Measurements from ENCODE around the gene SPTBN1. TPM values are rescaled to one million over a fixed set of nuclear protein-coding genes. Genes with fewer than 3 reads are reported as not detected.

Gene SPTBN1
- total RNA-seq, 2 experiments from 2014 or later: 103 to 107 TPM

- H3K27me3 Mint-ChIP-seq (ENCODE audit: low read depth): peaks cover 25% of the 10 kb centered on the region
- DNase-seq: no peak
- H3K27ac Mint-ChIP-seq: no peak overlapping the region
- no peaks in the 10 kb centered on the region for H3K4me1 Mint-ChIP-seq (ENCODE audit: low read depth)
- no peak overlapping the region for H3K4me3 Mint-ChIP-seq
- intact Hi-C loops (cut with micrococcal nuclease): no loop called here
- H3K36me3 Mint-ChIP-seq (ENCODE audit: low read depth): no peaks in the 10 kb centered on the region
- CTCF ChIA-PET: no interaction called here
- no peaks in the 10 kb centered on the region for H3K9me3 Mint-ChIP-seq
Observed at GRCh38 chr2:54464341-54464740, 8.2 kb downstream of the SPTBN1 start.

- Mint-ChIP-seq H3K27me3 (ENCODE audit: low read depth) (peaks cover 22% of the 10 kb centered on the region), H3K4me3 (no peak overlapping the region), H3K9me3 (no peaks in the 10 kb centered on the region), H3K4me1 (ENCODE audit: low read depth) (no peaks in the 10 kb centered on the region), H3K36me3 (ENCODE audit: low read depth) (no peaks in the 10 kb centered on the region), H3K27ac (no peak overlapping the region)
- DNase-seq: no peak
- CTCF ChIA-PET: no interaction called here
- intact Hi-C loops (cut with micrococcal nuclease): no loop called here
Observed at GRCh38 chr2:54465143-54465542, 9.0 kb downstream of the SPTBN1 start.

GRCh38 chr2:54466870-54467269, 10.7 kb downstream of the SPTBN1 start:
- Mint-ChIP-seq H3K4me3 (no peak overlapping the region), H3K27ac (no peak overlapping the region), H3K36me3 (ENCODE audit: low read depth) (no peaks in the 10 kb centered on the region), H3K27me3 (ENCODE audit: low read depth) (peaks cover 10% of the 10 kb centered on the region), H3K4me1 (ENCODE audit: low read depth) (no peaks in the 10 kb centered on the region), H3K9me3 (no peaks in the 10 kb centered on the region)
- DNase-seq: no peak
- CTCF ChIA-PET: interaction anchor here (0.6 kb wide), 1 partner anchor 105 kb away, joined by 3 read pairs; no protein-coding TSS in a partner anchor
- intact Hi-C loops (cut with micrococcal nuclease): no loop called here

- Mint-ChIP-seq H3K27ac (no peak overlapping the region), H3K36me3 (ENCODE audit: low read depth) (no peaks in the 10 kb centered on the region), H3K4me1 (ENCODE audit: low read depth) (no peaks in the 10 kb centered on the region), H3K27me3 (ENCODE audit: low read depth) (peaks cover 4% of the 10 kb centered on the region), H3K4me3 (no peak overlapping the region), H3K9me3 (no peaks in the 10 kb centered on the region)
- intact Hi-C loops (cut with micrococcal nuclease): no loop called here
- no peak for DNase-seq
- CTCF ChIA-PET: interaction anchor here (0.9 kb wide), 1 partner anchor 9 kb away, joined by 3 read pairs; no protein-coding TSS in a partner anchor
Observed at GRCh38 chr2:54468673-54469072, 12.5 kb downstream of the SPTBN1 start.

GRCh38 chr2:54469484-54470053, 13.4 kb downstream of the SPTBN1 start:
- Mint-ChIP-seq H3K27me3 (ENCODE audit: low read depth) (no peaks in the 10 kb centered on the region), H3K36me3 (ENCODE audit: low read depth) (no peaks in the 10 kb centered on the region), H3K9me3 (no peaks in the 10 kb centered on the region), H3K4me1 (ENCODE audit: low read depth) (no peaks in the 10 kb centered on the region), H3K27ac (no peak overlapping the region), H3K4me3 (no peak overlapping the region)
- intact Hi-C loops (cut with micrococcal nuclease): no loop called here
- CTCF ChIA-PET: no interaction called here
- DNase-seq: no peak

GRCh38 chr2:54470266-54470938, 14.3 kb downstream of the SPTBN1 start:
- no peaks in the 10 kb centered on the region for H3K36me3 Mint-ChIP-seq (ENCODE audit: low read depth)
- no peak for DNase-seq
- CTCF ChIA-PET: interaction anchor here (0.7 kb wide), 1 partner anchor 544 kb away, joined by 4 read pairs; no protein-coding TSS in a partner anchor
- no peaks in the 10 kb centered on the region for H3K9me3 Mint-ChIP-seq
- H3K27ac Mint-ChIP-seq: no peak overlapping the region
- no peaks in the 10 kb centered on the region for H3K4me1 Mint-ChIP-seq (ENCODE audit: low read depth)
- H3K27me3 Mint-ChIP-seq (ENCODE audit: low read depth): no peaks in the 10 kb centered on the region
- intact Hi-C loops (cut with micrococcal nuclease): no loop called here
- no peak overlapping the region for H3K4me3 Mint-ChIP-seq

GRCh38 chr2:54471221-54471711, 15.1 kb downstream of the SPTBN1 start:
- Mint-ChIP-seq H3K9me3 (no peaks in the 10 kb centered on the region), H3K4me1 (ENCODE audit: low read depth) (no peaks in the 10 kb centered on the region), H3K36me3 (ENCODE audit: low read depth) (no peaks in the 10 kb centered on the region), H3K27me3 (ENCODE audit: low read depth) (no peaks in the 10 kb centered on the region), H3K4me3 (no peak overlapping the region), H3K27ac (no peak overlapping the region)
- intact Hi-C loops (cut with micrococcal nuclease): no loop called here
- CTCF ChIA-PET: no interaction called here
- DNase-seq: no peak

GRCh38 chr2:54473851-54474250, 17.7 kb downstream of the SPTBN1 start:
- Mint-ChIP-seq H3K27ac (no peak overlapping the region), H3K27me3 (ENCODE audit: low read depth) (peaks cover 3% of the 10 kb centered on the region), H3K4me3 (no peak overlapping the region), H3K9me3 (no peaks in the 10 kb centered on the region), H3K4me1 (ENCODE audit: low read depth) (no peaks in the 10 kb centered on the region), H3K36me3 (ENCODE audit: low read depth) (no peaks in the 10 kb centered on the region)
- CTCF ChIA-PET: no interaction called here
- no peak for DNase-seq
- intact Hi-C loops (cut with micrococcal nuclease): no loop called here

GRCh38 chr2:54475285-54475684, 19.2 kb downstream of the SPTBN1 start:
- no peak for DNase-seq
- intact Hi-C loops (cut with micrococcal nuclease): no loop called here
- peaks cover 2% of the 10 kb centered on the region for H3K9me3 Mint-ChIP-seq
- H3K36me3 Mint-ChIP-seq (ENCODE audit: low read depth): no peaks in the 10 kb centered on the region
- no peak overlapping the region for H3K4me3 Mint-ChIP-seq
- H3K27ac Mint-ChIP-seq: no peak overlapping the region
- no peaks in the 10 kb centered on the region for H3K4me1 Mint-ChIP-seq (ENCODE audit: low read depth)
- CTCF ChIA-PET: no interaction called here
- peaks cover 3% of the 10 kb centered on the region for H3K27me3 Mint-ChIP-seq (ENCODE audit: low read depth)

- Mint-ChIP-seq H3K4me3 (no peak overlapping the region), H3K27me3 (ENCODE audit: low read depth) (peaks cover 3% of the 10 kb centered on the region), H3K27ac (no peak overlapping the region), H3K4me1 (ENCODE audit: low read depth) (no peaks in the 10 kb centered on the region), H3K9me3 (peaks cover 2% of the 10 kb centered on the region), H3K36me3 (ENCODE audit: low read depth) (no peaks in the 10 kb centered on the region)
- no peak for DNase-seq
- intact Hi-C loops (cut with micrococcal nuclease): no loop called here
- CTCF ChIA-PET: interaction anchor here (0.8 kb wide), 1 partner anchor 190 kb away, joined by 3 read pairs; no protein-coding TSS in a partner anchor
Observed at GRCh38 chr2:54475919-54476318, 19.8 kb downstream of the SPTBN1 start.

GRCh38 chr2:54476852-54477251, 20.7 kb downstream of the SPTBN1 start:
- Mint-ChIP-seq H3K27me3 (ENCODE audit: low read depth) (peaks cover 3% of the 10 kb centered on the region), H3K4me1 (ENCODE audit: low read depth) (no peaks in the 10 kb centered on the region), H3K36me3 (ENCODE audit: low read depth) (no peaks in the 10 kb centered on the region), H3K27ac (no peak overlapping the region), H3K9me3 (peaks cover 2% of the 10 kb centered on the region), H3K4me3 (no peak overlapping the region)
- CTCF ChIA-PET: interaction anchor here (0.8 kb wide), 1 partner anchor 189 kb away, joined by 3 read pairs; no protein-coding TSS in a partner anchor
- intact Hi-C loops (cut with micrococcal nuclease): no loop called here
- no peak for DNase-seq

- Mint-ChIP-seq H3K27ac (no peak overlapping the region), H3K4me1 (ENCODE audit: low read depth) (no peaks in the 10 kb centered on the region), H3K9me3 (peaks cover 2% of the 10 kb centered on the region), H3K27me3 (ENCODE audit: low read depth) (peaks cover 3% of the 10 kb centered on the region), H3K4me3 (no peak overlapping the region), H3K36me3 (ENCODE audit: low read depth) (no peaks in the 10 kb centered on the region)
- intact Hi-C loops (cut with micrococcal nuclease): no loop called here
- CTCF ChIA-PET: interaction anchor here (0.6 to 1.1 kb wide), 2 partner anchors 9 to 18 kb away, joined by 3 to 4 read pairs; no protein-coding TSS in a partner anchor
- no peak for DNase-seq
Observed at GRCh38 chr2:54477896-54478295, 21.8 kb downstream of the SPTBN1 start.

GRCh38 chr2:54478899-54479298, 22.8 kb downstream of the SPTBN1 start:
- Mint-ChIP-seq H3K4me3 (no peak overlapping the region), H3K27ac (no peak overlapping the region), H3K36me3 (ENCODE audit: low read depth) (no peaks in the 10 kb centered on the region), H3K27me3 (ENCODE audit: low read depth) (peaks cover 3% of the 10 kb centered on the region), H3K9me3 (peaks cover 2% of the 10 kb centered on the region), H3K4me1 (ENCODE audit: low read depth) (no peaks in the 10 kb centered on the region)
- no peak for DNase-seq
- intact Hi-C loops (cut with micrococcal nuclease): no loop called here
- CTCF ChIA-PET: no interaction called here
